Stromal cell of bone marrow (primary cell): ENCODE results near the gene TENM4.

Experiments used
- DNase-seq: peaks from one replicate; pipeline ENCODE4 v3.0.0-alpha.2; 2012; ENCODE audit warnings: low read depth

The TENM4 gene

GRCh38 chr11:79418241-79418640 lies 22.6 kb downstream of the TENM4 start:
- no peak for DNase-seq

- no peak for DNase-seq
These were observed 23.5 kb downstream of the TENM4 start for GRCh38 chr11:79417069-79417920.

GRCh38 chr11:79415912-79416311 lies 24.9 kb downstream of the TENM4 start:
- no peak for DNase-seq

- no peak for DNase-seq
These were observed 25.4 kb downstream of the TENM4 start for GRCh38 chr11:79415411-79415810.

- DNase-seq, result no peak
These were observed 26.0 kb downstream of the TENM4 start for GRCh38 chr11:79414644-79415317.

- DNase-seq, result no peak
These were observed 26.8 kb downstream of the TENM4 start for GRCh38 chr11:79414041-79414440.

- peak; percentile 97 for DNase-seq
These were observed 27.6 kb downstream of the TENM4 start for GRCh38 chr11:79413268-79413667.

GRCh38 chr11:79412761-79413160 lies 28.1 kb downstream of the TENM4 start:
- DNase-seq, result no peak

- no peak for DNase-seq
These were observed 31.5 kb downstream of the TENM4 start for GRCh38 chr11:79409330-79409729.

- DNase-seq, result no peak
These were observed 34.5 kb downstream of the TENM4 start for GRCh38 chr11:79406376-79406775.

- DNase-seq, result no peak
These were observed 36.0 kb downstream of the TENM4 start for GRCh38 chr11:79404806-79405205.

GRCh38 chr11:79404325-79404724 lies 36.5 kb downstream of the TENM4 start:
- DNase-seq, result no peak

GRCh38 chr11:79403839-79404238 lies 37.0 kb downstream of the TENM4 start:
- no peak for DNase-seq

- no peak for DNase-seq
These were observed 37.9 kb downstream of the TENM4 start for GRCh38 chr11:79402912-79403311.

- DNase-seq, result no peak
These were observed 40.0 kb downstream of the TENM4 start for GRCh38 chr11:79400717-79401330.

- DNase-seq, result no peak
These were observed 40.6 kb downstream of the TENM4 start for GRCh38 chr11:79400206-79400605.

- no peak for DNase-seq
These were observed 43.6 kb downstream of the TENM4 start for GRCh38 chr11:79397252-79397651.

- DNase-seq, result no peak
These were observed 44.2 kb downstream of the TENM4 start for GRCh38 chr11:79396674-79397073.

- DNase-seq, result no peak
These were observed 44.8 kb downstream of the TENM4 start for GRCh38 chr11:79396001-79396400.

- DNase-seq, result no peak
These were observed 47.3 kb downstream of the TENM4 start for GRCh38 chr11:79393362-79394043.

GRCh38 chr11:79392161-79392560 lies 48.7 kb downstream of the TENM4 start:
- DNase-seq, result no peak

GRCh38 chr11:79390923-79391322 lies 49.9 kb downstream of the TENM4 start:
- no peak for DNase-seq
